ENCODE measurements around the gene CXCL17.
A peak's percentile ranks its signal among the peaks of the same experiment; 100 is the strongest.

CXCL17 gene

GRCh38 chr19:42423462-42424344, 19.0 kb downstream of the CXCL17 start:
- peak; percentile 95 for DNase-seq

GRCh38 chr19:42422901-42423461, 19.8 kb downstream of the CXCL17 start:
- DNase-seq, result peak; percentile 58

GRCh38 chr19:42422092-42422900, 20.4 kb downstream of the CXCL17 start:
- no peak for DNase-seq

- no peak for DNase-seq
These were observed 21.1 kb downstream of the CXCL17 start for GRCh38 chr19:42421591-42422031.

GRCh38 chr19:42421101-42421500, 21.6 kb downstream of the CXCL17 start:
- DNase-seq, result no peak

GRCh38 chr19:42420055-42420544, 22.6 kb downstream of the CXCL17 start:
- peak; percentile 86 for DNase-seq

GRCh38 chr19:42419309-42419708, 23.4 kb downstream of the CXCL17 start:
- DNase-seq, result no peak

- no peak for DNase-seq
These were observed 30.1 kb downstream of the CXCL17 start for GRCh38 chr19:42412661-42413076.

GRCh38 chr19:42412227-42412626, 30.5 kb downstream of the CXCL17 start:
- DNase-seq, result no peak

GRCh38 chr19:42411581-42412178, 31.1 kb downstream of the CXCL17 start:
- DNase-seq, result no peak

- no peak for DNase-seq
These were observed 32.4 kb downstream of the CXCL17 start for GRCh38 chr19:42410371-42410770.

GRCh38 chr19:42409477-42409876, 33.3 kb downstream of the CXCL17 start:
- DNase-seq, result no peak

GRCh38 chr19:42407816-42408175, 35.0 kb downstream of the CXCL17 start:
- DNase-seq, result no peak

- DNase-seq, result no peak
These were observed 35.5 kb downstream of the CXCL17 start for GRCh38 chr19:42407085-42407815.

- no peak for DNase-seq
These were observed 36.6 kb downstream of the CXCL17 start for GRCh38 chr19:42406111-42406510.

- no peak for DNase-seq
These were observed 39.2 kb downstream of the CXCL17 start for GRCh38 chr19:42403586-42403985.

GRCh38 chr19:42402376-42403116, 40.2 kb downstream of the CXCL17 start:
- DNase-seq, result no peak

- peak; percentile 87 for DNase-seq
These were observed 41.1 kb downstream of the CXCL17 start for GRCh38 chr19:42401365-42402303.

- no peak for DNase-seq
These were observed 42.3 kb downstream of the CXCL17 start for GRCh38 chr19:42400404-42400803.

Measured in CD4-positive, alpha-beta T cell treated with Interleukin-6 for 4 hours (primary cell).